ENCODE data around the gene DDR1.

DDR1 gene

GRCh38 chr6:30836957-30837356 is 47.4 kb upstream of the DDR1 start:
- Histone ChIP-seq H3K27me3 (ENCODE audit: insufficient read depth, low read depth) (no peaks in the 10 kb centered on the region), H3K36me3 (ENCODE audit: insufficient read depth) (no peaks in the 10 kb centered on the region), H3K4me2 (no peak overlapping the region), H2AFZ (ENCODE audit: low read depth) (no peak overlapping the region), H3K4me3 (IDR thresholded peaks at IDR 0.05; ENCODE audit: insufficient read depth, low read depth, low read length) (no peak overlapping the region), H3K4me1 (ENCODE audit: low read depth, poor library complexity, severe bottlenecking) (no peaks in the 10 kb centered on the region), H3K9ac (no peak overlapping the region), H3K79me2 (ENCODE audit: insufficient read depth, low read depth) (no peaks in the 10 kb centered on the region), H4K20me1 (ENCODE audit: insufficient read depth) (no peaks in the 10 kb centered on the region), H3K27ac (no peak overlapping the region)
- TF ChIP-seq CTCF (conservative IDR thresholded peaks at IDR 0.05; ENCODE audit: low read depth, low read length): no peak

- no peak overlapping the region for H3K4me2 ChIP-seq
- H3K79me2 ChIP-seq (ENCODE audit: insufficient read depth, low read depth): no peaks in the 10 kb centered on the region
These were observed 46.9 kb upstream of the DDR1 start for GRCh38 chr6:30837432-30837831.

GRCh38 chr6:30837870-30838269 is 46.4 kb upstream of the DDR1 start:
- H3K4me1 ChIP-seq (ENCODE audit: low read depth, poor library complexity, severe bottlenecking): no peaks in the 10 kb centered on the region
- H3K27ac ChIP-seq: no peak overlapping the region
- no peaks in the 10 kb centered on the region for H4K20me1 ChIP-seq (ENCODE audit: insufficient read depth)
- H3K9ac ChIP-seq: no peak overlapping the region
- no peak overlapping the region for H3K4me2 ChIP-seq
- no peak overlapping the region for H3K4me3 ChIP-seq (IDR thresholded peaks at IDR 0.05; ENCODE audit: insufficient read depth, low read depth, low read length)
- no peaks in the 10 kb centered on the region for H3K27me3 ChIP-seq (ENCODE audit: insufficient read depth, low read depth)
- no peak overlapping the region for H2AFZ ChIP-seq (ENCODE audit: low read depth)
- no peaks in the 10 kb centered on the region for H3K79me2 ChIP-seq (ENCODE audit: insufficient read depth, low read depth)
- no peak for TF ChIP-seq CTCF (conservative IDR thresholded peaks at IDR 0.05; ENCODE audit: low read depth, low read length)
- no peaks in the 10 kb centered on the region for H3K36me3 ChIP-seq (ENCODE audit: insufficient read depth)

More at GRCh38 chr6:30837432-30837831, 46.9 kb upstream of the DDR1 start:
- H3K9ac ChIP-seq: no peak overlapping the region
- H3K36me3 ChIP-seq (ENCODE audit: insufficient read depth): no peaks in the 10 kb centered on the region
- H3K4me3 ChIP-seq (IDR thresholded peaks at IDR 0.05; ENCODE audit: insufficient read depth, low read depth, low read length): no peak overlapping the region
- H3K27ac ChIP-seq: no peak overlapping the region
- no peak for TF ChIP-seq CTCF (conservative IDR thresholded peaks at IDR 0.05; ENCODE audit: low read depth, low read length)
- no peaks in the 10 kb centered on the region for H4K20me1 ChIP-seq (ENCODE audit: insufficient read depth)
- H3K4me1 ChIP-seq (ENCODE audit: low read depth, poor library complexity, severe bottlenecking): no peaks in the 10 kb centered on the region
- H2AFZ ChIP-seq (ENCODE audit: low read depth): no peak overlapping the region
- no peaks in the 10 kb centered on the region for H3K27me3 ChIP-seq (ENCODE audit: insufficient read depth, low read depth)

GRCh38 chr6:30839671-30840070 is 44.6 kb upstream of the DDR1 start:
- no peak overlapping the region for H3K9ac ChIP-seq
- H3K79me2 ChIP-seq (ENCODE audit: insufficient read depth, low read depth): no peaks in the 10 kb centered on the region

More at GRCh38 chr6:30839671-30840070, 44.6 kb upstream of the DDR1 start:
- H3K27me3 ChIP-seq (ENCODE audit: insufficient read depth, low read depth): no peaks in the 10 kb centered on the region
- H4K20me1 ChIP-seq (ENCODE audit: insufficient read depth): no peaks in the 10 kb centered on the region
- no peaks in the 10 kb centered on the region for H3K4me1 ChIP-seq (ENCODE audit: low read depth, poor library complexity, severe bottlenecking)
- no peak overlapping the region for H3K4me2 ChIP-seq
- H3K36me3 ChIP-seq (ENCODE audit: insufficient read depth): no peaks in the 10 kb centered on the region
- no peak for TF ChIP-seq CTCF (conservative IDR thresholded peaks at IDR 0.05; ENCODE audit: low read depth, low read length)
- H2AFZ ChIP-seq (ENCODE audit: low read depth): no peak overlapping the region
- no peak overlapping the region for H3K27ac ChIP-seq
- no peak overlapping the region for H3K4me3 ChIP-seq (IDR thresholded peaks at IDR 0.05; ENCODE audit: insufficient read depth, low read depth, low read length)
